Calu3 (cell line): ENCODE measurements around the gene SPATA13. TPM values are rescaled to one million over a fixed set of nuclear protein-coding genes. Genes with fewer than 3 reads are reported as not detected.
A peak's percentile ranks its signal among the peaks of the same experiment; 100 is the strongest.

Experiments
- BruUV-seq: library from RNA; stranded (reverse); fragments of 400-500 nt; replicated peaks from 2 replicates; lab custom pipeline; 2021; lab: Mats Ljungman, UMichigan
- CTCF ChIA-PET: fragments of 300-600 bp; sonication (Branson Sonifier 250); formaldehyde crosslinking; loops from one replicate; lab custom pipeline; 2022; ENCODE audit warnings: antibody characterized with exemption; lab: Charles Lee
- DNase-seq: peaks from one replicate; pipeline ENCODE4 v3.0.0; 2022
- H3K27ac Mint-ChIP-seq: one replicate; pipeline ENCODE4 v1.8.0; 2022; ENCODE audit warnings: mixed read lengths; ENCODE audit not compliant: unreplicated experiment
- H3K27me3 Mint-ChIP-seq: one replicate; pipeline ENCODE4 v1.8.0; 2022; ENCODE audit warnings: mixed read lengths; ENCODE audit not compliant: unreplicated experiment
- H3K36me3 Mint-ChIP-seq: one replicate; pipeline ENCODE4 v1.8.0; 2022; ENCODE audit warnings: mild to moderate bottlenecking, moderate library complexity, mixed read lengths; ENCODE audit not compliant: insufficient read depth, unreplicated experiment
- H3K4me1 Mint-ChIP-seq: one replicate; pipeline ENCODE4 v1.8.0; 2022; ENCODE audit warnings: mild to moderate bottlenecking, low read depth, mixed read lengths; ENCODE audit not compliant: unreplicated experiment
- H3K4me3 Mint-ChIP-seq: one replicate; pipeline ENCODE4 v1.8.0; 2022; ENCODE audit warnings: mild to moderate bottlenecking, low read depth, moderate library complexity, mixed read lengths; ENCODE audit not compliant: unreplicated experiment
- H3K9me3 Mint-ChIP-seq: one replicate; pipeline ENCODE4 v1.8.0; 2022; ENCODE audit warnings: low read depth, mixed read lengths; ENCODE audit not compliant: unreplicated experiment
- intact Hi-C: fragments of 100-400 bp; cut with micrococcal nuclease; formaldehyde crosslinking; loops from one replicate; pipeline ENCODE4 v1.10.0; 2022; ENCODE audit not compliant: unreplicated experiment
- total RNA-seq: library from RNA; stranded (reverse); gene quantifications from 2 replicates; pipeline ENCODE4 v1.2.3, GENCODE V29; 2022
- TF ChIP-seq, protein P1 (sequence below): fragments of 200-600 bp; IDR thresholded peaks from one replicate; pipeline ENCODE4 v1.8.0; 2022; ENCODE audit warnings: antibody characterized with exemption; ENCODE audit not compliant: unreplicated experiment

The SPATA13 gene
- total RNA-seq, 1 experiment from 2014 or later, result 33.8 TPM

- intact Hi-C loops, result no loop called here
- DNase-seq, result no peak
- H3K4me1 Mint-ChIP-seq, result peaks cover 31% of the 10 kb centered on the region
- BruUV-seq, result no TSS peak
- no peaks in the 10 kb centered on the region for H3K36me3 Mint-ChIP-seq
- no peaks in the 10 kb centered on the region for H3K27me3 Mint-ChIP-seq
- H3K27ac Mint-ChIP-seq, result no peak overlapping the region
- TF ChIP-seq, protein P1, sequence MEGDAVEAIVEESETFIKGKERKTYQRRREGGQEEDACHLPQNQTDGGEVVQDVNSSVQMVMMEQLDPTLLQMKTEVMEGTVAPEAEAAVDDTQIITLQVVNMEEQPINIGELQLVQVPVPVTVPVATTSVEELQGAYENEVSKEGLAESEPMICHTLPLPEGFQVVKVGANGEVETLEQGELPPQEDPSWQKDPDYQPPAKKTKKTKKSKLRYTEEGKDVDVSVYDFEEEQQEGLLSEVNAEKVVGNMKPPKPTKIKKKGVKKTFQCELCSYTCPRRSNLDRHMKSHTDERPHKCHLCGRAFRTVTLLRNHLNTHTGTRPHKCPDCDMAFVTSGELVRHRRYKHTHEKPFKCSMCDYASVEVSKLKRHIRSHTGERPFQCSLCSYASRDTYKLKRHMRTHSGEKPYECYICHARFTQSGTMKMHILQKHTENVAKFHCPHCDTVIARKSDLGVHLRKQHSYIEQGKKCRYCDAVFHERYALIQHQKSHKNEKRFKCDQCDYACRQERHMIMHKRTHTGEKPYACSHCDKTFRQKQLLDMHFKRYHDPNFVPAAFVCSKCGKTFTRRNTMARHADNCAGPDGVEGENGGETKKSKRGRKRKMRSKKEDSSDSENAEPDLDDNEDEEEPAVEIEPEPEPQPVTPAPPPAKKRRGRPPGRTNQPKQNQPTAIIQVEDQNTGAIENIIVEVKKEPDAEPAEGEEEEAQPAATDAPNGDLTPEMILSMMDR, result no peak
- H3K4me3 Mint-ChIP-seq, result no peak overlapping the region
- CTCF ChIA-PET, result no interaction called here
- H3K9me3 Mint-ChIP-seq, result no peaks in the 10 kb centered on the region
Measured at GRCh38 chr13:24153979-24154701, 6.4 kb upstream of the SPATA13 start.

DNA sequence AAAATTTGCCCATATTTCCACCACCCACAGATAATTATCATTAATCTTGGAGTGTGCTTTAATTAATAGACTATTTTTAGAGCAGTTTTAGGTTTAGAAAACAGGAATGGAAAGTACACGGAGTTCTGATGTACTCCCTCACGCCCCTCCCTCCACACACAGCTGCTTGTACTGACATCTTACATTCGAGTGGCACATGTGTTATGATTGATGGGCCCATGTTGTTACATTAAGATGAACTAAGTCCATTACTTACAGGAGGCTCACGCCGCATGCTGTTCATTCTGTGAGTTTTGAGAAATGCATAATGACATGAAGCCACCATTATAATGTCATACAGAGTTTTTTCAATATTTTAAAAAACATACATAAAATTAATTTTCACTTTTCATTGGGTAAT, 1.2 kb upstream of the SPATA13 start:
- H3K27me3 Mint-ChIP-seq, result no peaks in the 10 kb centered on the region
- CTCF ChIA-PET, result no interaction called here
- TF ChIP-seq, protein P1, result no peak
- BruUV-seq, result no TSS peak
- peaks cover 26% of the 10 kb centered on the region for H3K36me3 Mint-ChIP-seq
- no peaks in the 10 kb centered on the region for H3K9me3 Mint-ChIP-seq
- DNase-seq, result no peak
- peaks cover 10% of the 10 kb centered on the region for H3K4me1 Mint-ChIP-seq
- H3K4me3 Mint-ChIP-seq, result no peak overlapping the region
- intact Hi-C loops, result no loop called here
- no peak overlapping the region for H3K27ac Mint-ChIP-seq

DNA sequence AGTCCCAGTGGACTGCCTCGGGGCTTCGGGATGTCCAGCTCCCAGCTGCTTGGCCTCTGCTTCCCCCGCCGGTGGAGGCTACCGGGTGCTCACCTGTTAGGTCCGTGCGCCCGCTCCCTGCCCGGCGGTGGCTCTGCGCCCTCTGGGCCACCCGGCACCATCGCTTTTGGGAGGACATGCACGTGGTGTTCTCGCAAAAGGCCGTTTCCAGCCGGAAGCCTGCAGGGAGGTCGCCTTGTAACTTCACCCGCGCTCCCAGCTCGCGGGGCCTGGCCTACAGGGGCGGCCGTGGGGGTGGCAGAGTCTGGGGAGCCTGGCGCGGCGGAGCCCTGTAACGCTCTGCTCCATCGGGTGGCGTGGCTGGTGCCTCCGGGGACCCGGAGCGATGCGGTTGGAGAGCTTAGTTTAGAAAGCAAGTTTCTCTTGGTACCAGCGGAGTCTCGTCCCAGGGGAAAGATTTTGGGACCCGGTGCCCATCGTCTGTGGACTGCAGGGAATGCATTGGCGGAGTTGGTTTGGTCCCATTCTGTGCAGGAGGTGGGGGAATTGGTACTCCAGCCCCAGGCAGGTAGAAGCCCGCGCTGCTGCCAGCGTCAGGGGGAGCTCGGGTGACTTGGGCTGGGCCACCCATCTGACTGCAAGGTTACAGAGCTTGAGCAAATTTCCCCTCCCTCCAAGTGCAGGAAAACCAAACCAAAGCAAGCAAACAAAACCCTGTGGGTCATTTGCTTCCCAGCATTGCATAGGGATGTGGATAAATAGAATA, 673 bp downstream of the SPATA13 start:
- H3K9me3 Mint-ChIP-seq, result no peaks in the 10 kb centered on the region
- BruUV-seq, result no TSS peak
- peaks cover 36% of the 10 kb centered on the region for H3K36me3 Mint-ChIP-seq
- peak; percentile 38 for DNase-seq
- TF ChIP-seq, protein P1, result no peak
- H3K27me3 Mint-ChIP-seq, result no peaks in the 10 kb centered on the region
- H3K4me3 Mint-ChIP-seq, result peak overlapping the region; percentile 78
- H3K4me1 Mint-ChIP-seq, result peaks cover 10% of the 10 kb centered on the region
- intact Hi-C loops, result loop anchor here (2.0 to 5.0 kb wide), 3 partner anchors 36 to 108 kb away; no protein-coding TSS in a partner anchor
- CTCF ChIA-PET, result interaction anchor here (0.7 to 2.1 kb wide), 9 partner anchors 13 to 239 kb away, joined by 3 to 12 read pairs (median 3); no protein-coding TSS in a partner anchor
- peak overlapping the region; percentile 34 for H3K27ac Mint-ChIP-seq

DNA sequence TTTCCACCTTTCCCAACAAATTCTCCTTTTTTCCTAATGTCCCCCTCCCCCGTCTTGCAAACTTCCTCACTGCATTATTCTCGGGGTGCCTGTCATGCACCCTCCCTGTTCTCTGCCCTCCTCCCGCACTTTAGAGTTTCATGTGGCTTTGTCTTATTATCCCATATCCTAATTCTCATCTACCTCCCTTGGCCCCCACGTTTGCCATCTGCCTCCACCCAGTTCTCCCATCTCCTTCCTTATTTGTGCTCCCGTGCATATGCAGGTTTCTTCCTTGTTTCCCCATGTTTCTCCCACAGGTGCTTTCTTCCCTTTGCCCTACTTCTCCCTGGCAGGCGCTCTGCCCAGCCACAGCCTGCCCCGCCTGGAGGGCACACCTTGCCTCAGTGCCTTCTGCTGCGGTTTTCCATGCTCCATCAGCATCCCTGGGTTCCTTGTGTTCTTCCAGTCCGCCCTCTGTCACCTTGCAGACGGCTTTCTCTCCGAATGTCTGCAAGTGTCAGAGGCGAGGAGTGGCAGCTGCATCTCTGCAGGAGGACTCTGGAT, 1.5 kb downstream of the SPATA13 start:
- H3K36me3 Mint-ChIP-seq, result peaks cover 36% of the 10 kb centered on the region
- TF ChIP-seq, protein P1, result no peak
- H3K4me3 Mint-ChIP-seq, result peak overlapping the region; percentile 78
- no peaks in the 10 kb centered on the region for H3K9me3 Mint-ChIP-seq
- CTCF ChIA-PET, result interaction anchor here (0.7 to 2.1 kb wide), 3 partner anchors 19 to 108 kb away, joined by 3 to 12 read pairs (median 4); no protein-coding TSS in a partner anchor
- no TSS peak for BruUV-seq
- peaks cover 10% of the 10 kb centered on the region for H3K4me1 Mint-ChIP-seq
- intact Hi-C loops, result loop anchor here (2.0 to 5.0 kb wide), 3 partner anchors 35 to 109 kb away; no protein-coding TSS in a partner anchor
- H3K27ac Mint-ChIP-seq, result peak overlapping the region; percentile 34
- DNase-seq, result peak; percentile 32
- H3K27me3 Mint-ChIP-seq, result no peaks in the 10 kb centered on the region
